SK-N-SH (cell line): ENCODE measurements around the gene AUTS2.

Experiments
- CTCF ChIP-seq: fragments of 200-600 bp; sonication (generic); IDR thresholded peaks from 2 replicates; pipeline ENCODE4 v1.6.1; 2017; ENCODE audit warnings: antibody characterized with exemption, mild to moderate bottlenecking, moderate library complexity
- USF1 ChIP-seq: IDR thresholded peaks from 2 replicates; pipeline ENCODE4 v1.4.0; 2012; ENCODE audit warnings: low read depth, borderline replicate concordance

- no peak for TF ChIP-seq USF1
- no peak for TF ChIP-seq CTCF
Measured at GRCh38 chr7:69812756-69813155, 214.5 kb downstream of the AUTS2 start.
